ENCODE measurements around the gene PPP3R1.

DNA sequence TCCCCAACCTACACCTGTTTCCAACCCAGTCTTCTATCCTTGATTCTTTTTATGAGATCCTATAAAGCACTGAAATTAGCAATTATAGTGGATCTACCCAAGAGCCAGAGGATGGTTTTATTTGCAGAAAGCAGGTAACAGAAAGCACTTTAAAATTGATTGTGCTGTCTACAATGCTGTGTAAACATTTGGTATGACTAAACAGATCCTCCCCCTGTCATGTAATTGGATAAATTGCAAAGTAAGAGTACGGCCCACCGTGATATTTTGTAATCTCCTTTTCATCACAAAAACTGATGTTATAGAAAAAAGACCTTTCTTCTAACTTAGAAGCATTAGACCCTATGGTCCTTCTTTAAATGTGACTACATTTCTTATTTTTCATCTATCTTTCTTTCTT lies 11.3 kb upstream of the PPP3R1 start:
- TF ChIP-seq POLR2A (IDR thresholded peaks at IDR 0.05) (no peak), EP300 (IDR thresholded peaks at IDR 0.05) (no peak)
- TF ChIP-seq, protein P1, sequence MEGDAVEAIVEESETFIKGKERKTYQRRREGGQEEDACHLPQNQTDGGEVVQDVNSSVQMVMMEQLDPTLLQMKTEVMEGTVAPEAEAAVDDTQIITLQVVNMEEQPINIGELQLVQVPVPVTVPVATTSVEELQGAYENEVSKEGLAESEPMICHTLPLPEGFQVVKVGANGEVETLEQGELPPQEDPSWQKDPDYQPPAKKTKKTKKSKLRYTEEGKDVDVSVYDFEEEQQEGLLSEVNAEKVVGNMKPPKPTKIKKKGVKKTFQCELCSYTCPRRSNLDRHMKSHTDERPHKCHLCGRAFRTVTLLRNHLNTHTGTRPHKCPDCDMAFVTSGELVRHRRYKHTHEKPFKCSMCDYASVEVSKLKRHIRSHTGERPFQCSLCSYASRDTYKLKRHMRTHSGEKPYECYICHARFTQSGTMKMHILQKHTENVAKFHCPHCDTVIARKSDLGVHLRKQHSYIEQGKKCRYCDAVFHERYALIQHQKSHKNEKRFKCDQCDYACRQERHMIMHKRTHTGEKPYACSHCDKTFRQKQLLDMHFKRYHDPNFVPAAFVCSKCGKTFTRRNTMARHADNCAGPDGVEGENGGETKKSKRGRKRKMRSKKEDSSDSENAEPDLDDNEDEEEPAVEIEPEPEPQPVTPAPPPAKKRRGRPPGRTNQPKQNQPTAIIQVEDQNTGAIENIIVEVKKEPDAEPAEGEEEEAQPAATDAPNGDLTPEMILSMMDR (IDR thresholded peaks at IDR 0.05) = no peak
